ENCODE measurements around the gene TRPV4. TPM values are rescaled to one million over a fixed set of nuclear protein-coding genes. Genes with fewer than 3 reads are reported as not detected.

Gene TRPV4
- total RNA-seq, 1 donor from 2014 or later: 0.33 TPM

DNA sequence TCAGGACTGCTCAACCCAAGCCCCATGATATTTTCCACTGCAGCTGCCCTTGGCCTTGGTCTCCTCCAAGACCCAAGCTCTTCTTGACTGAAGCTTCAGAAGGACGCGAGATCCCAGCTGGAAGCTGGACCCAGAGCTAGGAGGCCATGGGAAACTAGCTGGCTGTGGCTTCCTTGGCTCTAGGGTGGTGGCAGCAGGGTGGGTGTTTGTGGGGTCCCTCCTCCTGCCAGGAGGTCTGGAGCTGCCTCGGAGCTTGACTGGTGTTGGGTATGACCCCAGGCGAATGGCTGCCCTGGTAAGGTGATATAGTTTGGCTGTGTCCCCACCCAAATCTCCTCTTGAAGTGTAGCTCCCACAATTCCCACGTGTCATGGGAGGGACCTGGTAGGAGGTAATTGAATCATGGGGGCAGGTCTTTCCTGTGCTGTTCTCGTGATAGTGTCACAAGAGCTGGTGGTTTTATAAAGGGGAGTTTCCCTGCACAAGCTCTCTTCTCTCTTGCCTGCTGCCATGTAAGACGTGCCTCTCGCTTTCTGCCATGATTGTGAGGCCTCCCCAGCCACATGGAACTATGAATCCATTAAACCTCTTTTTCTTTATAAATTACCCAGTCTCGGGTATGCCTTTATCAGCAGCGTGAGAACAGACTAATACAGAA lies 51.4 kb downstream of the TRPV4 start:
- Histone ChIP-seq H3K27me3 (ENCODE audit: low read depth) (no peaks in the 10 kb centered on the region), H3K27ac (replicated peaks) (no peak overlapping the region), H3K9me3 (replicated peaks) (peaks cover 16% of the 10 kb centered on the region), H3K4me3 (no peak overlapping the region), H3K4me1 (peaks cover 6% of the 10 kb centered on the region), H3K36me3 (no peaks in the 10 kb centered on the region)
- TF ChIP-seq, protein P1, sequence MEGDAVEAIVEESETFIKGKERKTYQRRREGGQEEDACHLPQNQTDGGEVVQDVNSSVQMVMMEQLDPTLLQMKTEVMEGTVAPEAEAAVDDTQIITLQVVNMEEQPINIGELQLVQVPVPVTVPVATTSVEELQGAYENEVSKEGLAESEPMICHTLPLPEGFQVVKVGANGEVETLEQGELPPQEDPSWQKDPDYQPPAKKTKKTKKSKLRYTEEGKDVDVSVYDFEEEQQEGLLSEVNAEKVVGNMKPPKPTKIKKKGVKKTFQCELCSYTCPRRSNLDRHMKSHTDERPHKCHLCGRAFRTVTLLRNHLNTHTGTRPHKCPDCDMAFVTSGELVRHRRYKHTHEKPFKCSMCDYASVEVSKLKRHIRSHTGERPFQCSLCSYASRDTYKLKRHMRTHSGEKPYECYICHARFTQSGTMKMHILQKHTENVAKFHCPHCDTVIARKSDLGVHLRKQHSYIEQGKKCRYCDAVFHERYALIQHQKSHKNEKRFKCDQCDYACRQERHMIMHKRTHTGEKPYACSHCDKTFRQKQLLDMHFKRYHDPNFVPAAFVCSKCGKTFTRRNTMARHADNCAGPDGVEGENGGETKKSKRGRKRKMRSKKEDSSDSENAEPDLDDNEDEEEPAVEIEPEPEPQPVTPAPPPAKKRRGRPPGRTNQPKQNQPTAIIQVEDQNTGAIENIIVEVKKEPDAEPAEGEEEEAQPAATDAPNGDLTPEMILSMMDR (IDR thresholded peaks at IDR 0.05; ENCODE audit: borderline replicate concordance): no peak
- intact Hi-C loops (cut with micrococcal nuclease): no loop called here
- DNase-seq: no peak

DNA sequence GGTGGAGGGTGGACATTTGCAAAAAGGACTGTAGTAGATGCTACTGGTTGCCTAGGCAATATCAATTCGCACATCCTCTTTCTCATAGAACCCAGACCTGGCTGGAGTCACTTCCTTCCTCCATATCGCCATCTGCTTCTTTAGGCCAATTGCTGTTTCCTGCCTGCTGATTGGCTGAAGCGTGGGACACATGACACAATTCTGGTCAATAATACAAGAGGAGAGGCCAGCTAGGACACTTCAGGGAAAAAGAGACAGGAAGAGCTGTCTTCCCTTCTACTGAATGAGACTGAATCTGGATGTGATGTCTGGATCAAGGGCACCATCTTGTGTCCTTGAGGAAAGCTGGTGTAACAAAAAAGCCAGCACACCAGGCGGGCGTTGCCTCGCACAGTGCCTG lies 53.8 kb downstream of the TRPV4 start:
- H3K4me3 ChIP-seq: no peak overlapping the region
- no peak overlapping the region for H3K27ac ChIP-seq (replicated peaks)
- intact Hi-C loops (cut with micrococcal nuclease): loop anchor here (5.0 to 10.0 kb wide), 3 partner anchors 187 to 357 kb away; no protein-coding TSS in a partner anchor
- H3K9me3 ChIP-seq (replicated peaks): peaks cover 16% of the 10 kb centered on the region
- H3K27me3 ChIP-seq (ENCODE audit: low read depth): no peaks in the 10 kb centered on the region
- H3K4me1 ChIP-seq: peaks cover 13% of the 10 kb centered on the region
- H3K36me3 ChIP-seq: no peaks in the 10 kb centered on the region
- TF ChIP-seq, protein P1 (IDR thresholded peaks at IDR 0.05; ENCODE audit: borderline replicate concordance): no peak
- no peak for DNase-seq

DNA sequence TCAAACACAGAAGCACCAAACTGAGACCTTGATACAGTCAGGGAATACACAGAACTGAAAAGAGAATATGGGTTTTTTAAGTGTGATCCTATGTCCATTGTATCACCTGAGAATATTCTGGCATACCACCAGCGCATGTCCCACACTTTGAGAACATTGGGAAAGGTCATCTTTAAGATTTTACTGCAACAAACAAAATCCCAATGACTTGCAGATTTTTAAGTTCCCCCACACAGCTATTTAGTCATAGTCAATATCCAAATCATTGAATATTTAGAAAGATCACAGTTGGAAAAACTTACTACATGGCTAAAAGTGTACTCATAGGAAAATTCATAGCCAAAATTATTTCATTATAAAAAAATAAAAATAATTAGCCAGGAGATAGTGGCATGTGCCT lies 54.5 kb downstream of the TRPV4 start:
- no peak for DNase-seq
- intact Hi-C loops (cut with micrococcal nuclease): loop anchor here (5.0 to 10.0 kb wide), 3 partner anchors 186 to 356 kb away; no protein-coding TSS in a partner anchor

DNA sequence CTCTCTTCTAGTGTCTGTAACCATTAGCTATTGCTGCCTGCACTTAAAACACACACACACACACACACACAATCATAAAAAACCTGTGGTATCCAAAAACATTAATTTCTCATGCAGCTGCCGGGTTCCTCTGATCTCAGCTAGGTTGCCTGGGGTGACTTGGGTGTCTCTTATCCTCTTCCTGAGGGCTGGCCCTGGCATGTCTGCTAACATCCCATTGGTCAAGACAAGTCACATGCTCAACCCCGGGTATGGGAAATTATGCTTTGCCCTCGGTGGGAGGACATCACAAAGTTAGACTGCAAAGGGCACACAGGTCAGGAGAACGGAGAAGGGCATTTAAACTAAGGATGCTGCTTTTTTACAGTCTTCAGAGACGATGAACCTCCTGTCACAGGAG lies 55.7 kb downstream of the TRPV4 start:
- no peaks in the 10 kb centered on the region for H3K36me3 ChIP-seq
- peaks cover 23% of the 10 kb centered on the region for H3K4me1 ChIP-seq
- DNase-seq: no peak
- H3K27me3 ChIP-seq (ENCODE audit: low read depth): no peaks in the 10 kb centered on the region
- H3K27ac ChIP-seq (replicated peaks): no peak overlapping the region
- H3K9me3 ChIP-seq (replicated peaks): peaks cover 16% of the 10 kb centered on the region
- TF ChIP-seq, protein P1 (IDR thresholded peaks at IDR 0.05; ENCODE audit: borderline replicate concordance): no peak
- intact Hi-C loops (cut with micrococcal nuclease): loop anchor here (5.0 to 10.0 kb wide), 3 partner anchors 185 to 355 kb away; no protein-coding TSS in a partner anchor
- H3K4me3 ChIP-seq: no peak overlapping the region

More for the DNA sequence above, 54.5 kb downstream of the TRPV4 start:
- H3K27ac ChIP-seq (replicated peaks): no peak overlapping the region
- H3K36me3 ChIP-seq: no peaks in the 10 kb centered on the region
- no peaks in the 10 kb centered on the region for H3K27me3 ChIP-seq (ENCODE audit: low read depth)
- TF ChIP-seq, protein P1 (IDR thresholded peaks at IDR 0.05; ENCODE audit: borderline replicate concordance): no peak
- peaks cover 13% of the 10 kb centered on the region for H3K4me1 ChIP-seq
- peaks cover 16% of the 10 kb centered on the region for H3K9me3 ChIP-seq (replicated peaks)
- no peak overlapping the region for H3K4me3 ChIP-seq

DNA sequence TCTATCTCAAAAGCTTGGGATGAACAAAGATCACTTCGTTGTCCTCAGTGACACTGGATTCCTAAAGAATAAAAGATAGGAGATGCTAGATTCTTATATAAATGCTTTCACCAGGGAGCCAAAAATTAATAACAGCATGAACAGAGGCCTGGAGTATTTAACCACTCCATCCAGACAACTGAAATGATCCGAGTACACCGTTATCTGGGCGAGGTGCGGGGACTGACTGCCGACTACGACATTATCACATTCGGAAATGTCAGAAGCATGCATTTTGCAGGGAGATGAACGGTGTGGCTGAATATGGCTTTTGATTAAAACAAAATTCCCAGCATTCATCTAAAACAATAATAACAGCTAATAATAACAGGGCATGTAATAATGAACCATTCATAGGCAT lies 56.6 kb downstream of the TRPV4 start:
- DNase-seq: no peak
- TF ChIP-seq, protein P1 (IDR thresholded peaks at IDR 0.05; ENCODE audit: borderline replicate concordance): no peak
- H3K27me3 ChIP-seq (ENCODE audit: low read depth): no peaks in the 10 kb centered on the region
- intact Hi-C loops (cut with micrococcal nuclease): loop anchor here (5.0 to 10.0 kb wide), 3 partner anchors 184 to 354 kb away; no protein-coding TSS in a partner anchor
- H3K4me3 ChIP-seq: no peak overlapping the region
- no peak overlapping the region for H3K27ac ChIP-seq (replicated peaks)
- H3K9me3 ChIP-seq (replicated peaks): peaks cover 16% of the 10 kb centered on the region
- no peaks in the 10 kb centered on the region for H3K36me3 ChIP-seq
- peaks cover 23% of the 10 kb centered on the region for H3K4me1 ChIP-seq
